ENCODE measurements around the gene ICOS.

GRCh38 chr2:203997980-203998809, 61.6 kb downstream of the ICOS start:
- no peak for TF ChIP-seq EZH2 (IDR thresholded peaks at IDR 0.05; ENCODE audit: low read depth)
- TF ChIP-seq, protein P1, sequence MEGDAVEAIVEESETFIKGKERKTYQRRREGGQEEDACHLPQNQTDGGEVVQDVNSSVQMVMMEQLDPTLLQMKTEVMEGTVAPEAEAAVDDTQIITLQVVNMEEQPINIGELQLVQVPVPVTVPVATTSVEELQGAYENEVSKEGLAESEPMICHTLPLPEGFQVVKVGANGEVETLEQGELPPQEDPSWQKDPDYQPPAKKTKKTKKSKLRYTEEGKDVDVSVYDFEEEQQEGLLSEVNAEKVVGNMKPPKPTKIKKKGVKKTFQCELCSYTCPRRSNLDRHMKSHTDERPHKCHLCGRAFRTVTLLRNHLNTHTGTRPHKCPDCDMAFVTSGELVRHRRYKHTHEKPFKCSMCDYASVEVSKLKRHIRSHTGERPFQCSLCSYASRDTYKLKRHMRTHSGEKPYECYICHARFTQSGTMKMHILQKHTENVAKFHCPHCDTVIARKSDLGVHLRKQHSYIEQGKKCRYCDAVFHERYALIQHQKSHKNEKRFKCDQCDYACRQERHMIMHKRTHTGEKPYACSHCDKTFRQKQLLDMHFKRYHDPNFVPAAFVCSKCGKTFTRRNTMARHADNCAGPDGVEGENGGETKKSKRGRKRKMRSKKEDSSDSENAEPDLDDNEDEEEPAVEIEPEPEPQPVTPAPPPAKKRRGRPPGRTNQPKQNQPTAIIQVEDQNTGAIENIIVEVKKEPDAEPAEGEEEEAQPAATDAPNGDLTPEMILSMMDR (conservative IDR thresholded peaks at IDR 0.05), result no peak

All from PC-9 (cell line).